Testis (tissue), 3 donors: ENCODE data around the gene PLEKHA3. TPM values are rescaled to one million over a fixed set of nuclear protein-coding genes. Genes with fewer than 3 reads are reported as not detected.

ENCODE experiments used
- DNase-seq: peaks from one replicate; pipeline ENCODE4 v3.0.0-alpha.2; 2019
- H3K27ac ChIP-seq, 2 donors: fragments of 200-600 bp; sonication (generic); one replicate each; pipeline ENCODE4 v1.5.1; 2019
- H3K27me3 ChIP-seq: fragments of 200-600 bp; sonication (generic); one replicate; pipeline ENCODE4 v1.5.1; 2019
- H3K36me3 ChIP-seq: fragments of 200-600 bp; sonication (generic); one replicate; pipeline ENCODE4 v1.5.1; 2017; ENCODE audit warnings: low read depth; ENCODE audit errors: missing control alignments
- H3K4me1 ChIP-seq: fragments of 200-600 bp; sonication (generic); one replicate; pipeline ENCODE4 v1.5.1; 2019
- H3K4me3 ChIP-seq, 2 donors: fragments of 200-600 bp; sonication (generic); one replicate each; pipeline ENCODE4 v1.5.1; 2017 to 2019
- H3K9me3 ChIP-seq: fragments of 200-600 bp; sonication (generic); one replicate; pipeline ENCODE4 v1.5.1; 2017
- CTCF ChIP-seq, 3 experiments: fragments of 450-650 bp in 2 of 3; fragments of 200-600 bp in 1 of 3; sonication (generic) in 1 of 3; IDR thresholded peaks; one replicate each; pipeline ENCODE4 v1.5.1; 2016 to 2019; ENCODE audit warnings: antibody characterized with exemption in 3 of 3, mild to moderate bottlenecking in 2 of 3, moderate library complexity in 1 of 3
- POLR2A ChIP-seq: fragments of 450-650 bp; IDR thresholded peaks from one replicate; pipeline ENCODE4 v1.6.1; 2017; ENCODE audit warnings: antibody characterized with exemption, mild to moderate bottlenecking, moderate library complexity
- WGBS, 2 donors: methylation state at CpG; one replicate each; pipeline ENCODE4 v1.1.5; 2018; 5-methylcytosine and 5-hydroxymethylcytosine counted together
- intact Hi-C: fragments of 100-400 bp; cut with DNase I; formaldehyde crosslinking; loops from one replicate; pipeline ENCODE4 v1.15.1; 2023; ENCODE audit warnings: low total_unique reads
- polyA plus RNA-seq: library from polyadenylated mRNA; stranded (reverse); fragments of 350-450 nt; fragmentation: Illumina TruSeq; extraction: RNeasy Lipid Tissue Mini Kit (QIAGEN cat#74804); gene quantifications from one replicate; pipeline ENCODE4 v1.2.3, GENCODE V29; 2014; ENCODE audit warnings: low read depth, low replicate concordance; ENCODE audit not compliant: insufficient read depth
- total RNA-seq, 2 donors: library from RNA; depleted of rRNA; stranded (reverse); fragments of >200 nt; gene quantifications; one replicate each; pipeline ENCODE4 v1.2.3, GENCODE V29; 2016

Gene PLEKHA3
- total and polyA plus RNA-seq, 3 donors from 2014 or later: 17.8 to 58.7 (median 22.8) TPM

DNA sequence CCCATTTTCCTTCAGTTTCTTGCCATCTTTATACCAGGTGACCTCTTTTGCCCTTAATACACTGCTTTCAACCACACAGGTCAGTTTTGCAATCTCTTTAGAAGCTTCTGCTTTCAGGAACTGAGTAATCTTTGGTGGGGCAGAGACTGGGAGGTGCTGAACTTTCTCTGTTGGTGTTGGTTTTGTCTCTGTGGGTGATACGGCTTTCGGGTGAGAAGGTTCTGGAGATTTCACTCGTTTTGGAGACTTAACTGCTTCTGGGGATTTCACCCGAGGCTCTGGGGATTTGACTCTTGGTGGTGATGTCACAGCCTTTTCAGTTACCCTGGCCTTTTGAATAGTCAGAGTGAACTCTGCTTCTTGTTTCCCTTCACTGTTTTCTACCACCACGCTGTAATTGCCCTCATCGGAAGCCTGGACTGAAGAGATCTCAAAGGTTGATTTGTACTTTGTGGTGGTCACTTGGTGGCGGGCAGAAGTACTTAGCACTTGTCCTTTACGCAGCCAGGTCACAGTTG is 50.4 kb downstream of the PLEKHA3 start:
- Histone ChIP-seq H3K4me1 (no peaks in the 10 kb centered on the region), H3K36me3 (no peaks in the 10 kb centered on the region), H3K9me3 (no peaks in the 10 kb centered on the region), H3K27me3 (no peaks in the 10 kb centered on the region), H3K27ac (no peak overlapping the region), H3K4me3 (no peak overlapping the region)
- intact Hi-C loops: no loop called here
- no peak for DNase-seq
- TF ChIP-seq CTCF (IDR thresholded peaks at IDR 0.05): no peak
- WGBS, 2 donors: 90 to 95% methylated on average over 8 of the region's 8 CpGs

- Histone ChIP-seq H3K27me3 (no peaks in the 10 kb centered on the region), H3K4me3 (no peak overlapping the region), H3K4me1 (no peaks in the 10 kb centered on the region), H3K9me3 (no peaks in the 10 kb centered on the region), H3K36me3 (no peaks in the 10 kb centered on the region), H3K27ac (no peak overlapping the region)
- intact Hi-C loops: no loop called here
- 95 to 98% methylated on average over 12 of the region's 12 CpGs for WGBS, 2 donors
- TF ChIP-seq POLR2A: no peak
- TF ChIP-seq CTCF (IDR thresholded peaks at IDR 0.05): no peak
- no peak for DNase-seq
These were observed 50.9 kb downstream of the PLEKHA3 start for GRCh38 chr2:178531168-178531567.

- H3K4me1 ChIP-seq: no peaks in the 10 kb centered on the region
- H3K36me3 ChIP-seq: no peaks in the 10 kb centered on the region
- no peak overlapping the region for H3K4me3 ChIP-seq
- no peak for TF ChIP-seq CTCF (IDR thresholded peaks at IDR 0.05)
- TF ChIP-seq POLR2A: no peak
- H3K9me3 ChIP-seq: no peaks in the 10 kb centered on the region
- 94 to 95% methylated on average over 4 of the region's 4 CpGs for WGBS, 2 donors
- DNase-seq: no peak
- no peaks in the 10 kb centered on the region for H3K27me3 ChIP-seq
- intact Hi-C loops: no loop called here
- H3K27ac ChIP-seq: no peak overlapping the region
These were observed 55.8 kb downstream of the PLEKHA3 start for GRCh38 chr2:178536037-178536436.

DNA sequence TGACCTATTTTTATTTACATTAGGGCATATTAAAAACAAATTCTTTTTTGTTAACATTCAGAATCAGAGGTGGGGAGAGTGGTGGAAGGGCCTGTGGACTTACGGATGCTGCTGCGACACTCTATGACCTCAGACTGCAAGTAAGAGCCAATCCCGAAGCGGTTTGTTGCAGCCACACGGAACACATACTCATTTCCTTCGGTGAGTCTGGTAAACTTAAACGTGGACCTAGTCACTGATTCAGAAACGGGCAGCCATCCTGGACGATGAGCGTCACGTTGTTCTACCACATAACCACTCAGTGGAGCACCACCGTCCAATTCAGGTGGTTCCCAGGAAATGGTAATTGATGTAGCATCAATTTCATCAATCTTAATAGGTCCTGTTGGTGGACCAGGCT is 61.9 kb downstream of the PLEKHA3 start:
- Histone ChIP-seq H3K36me3 (no peaks in the 10 kb centered on the region), H3K9me3 (no peaks in the 10 kb centered on the region), H3K4me3 (no peak overlapping the region), H3K4me1 (no peaks in the 10 kb centered on the region), H3K27ac (no peak overlapping the region), H3K27me3 (no peaks in the 10 kb centered on the region)
- TF ChIP-seq POLR2A (no peak), CTCF (IDR thresholded peaks at IDR 0.05) (no peak)
- intact Hi-C loops: no loop called here
- no peak for DNase-seq
- 93 to 96% methylated on average over 12 of the region's 12 CpGs for WGBS, 2 donors

DNA sequence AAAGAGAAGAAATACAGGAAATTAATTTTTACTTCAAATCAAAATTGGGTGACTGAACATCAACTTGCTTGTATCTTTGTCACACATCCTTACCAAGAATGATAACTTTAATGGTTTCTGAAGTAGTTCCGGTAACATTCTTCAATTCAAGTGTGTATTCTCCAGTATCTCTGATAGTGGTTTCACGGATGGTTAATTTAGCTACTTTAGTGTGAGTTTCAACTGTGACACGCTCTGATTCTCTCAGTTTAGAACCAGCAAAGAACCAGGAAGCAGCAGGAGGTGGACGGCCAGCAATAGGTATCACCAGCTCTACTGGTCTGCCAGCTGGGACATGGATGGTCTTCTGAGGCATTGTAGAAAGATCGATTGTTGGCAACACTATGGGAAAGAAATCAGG is 62.3 kb downstream of the PLEKHA3 start:
- intact Hi-C loops: no loop called here
- no peak for DNase-seq
- Histone ChIP-seq H3K27me3 (no peaks in the 10 kb centered on the region), H3K36me3 (no peaks in the 10 kb centered on the region), H3K4me3 (no peak overlapping the region), H3K27ac (no peak overlapping the region), H3K4me1 (no peaks in the 10 kb centered on the region), H3K9me3 (no peaks in the 10 kb centered on the region)
- WGBS, 2 donors: 94% methylated on average over 5 of the region's 5 CpGs
- TF ChIP-seq POLR2A (no peak), CTCF (IDR thresholded peaks at IDR 0.05) (no peak)
